ENCODE results near the gene S100A13. TPM values are rescaled to one million over a fixed set of nuclear protein-coding genes. Genes with fewer than 3 reads are reported as not detected.

Gene S100A13
- total and polyA plus RNA-seq, 2 donors (not counting 1 experiment from before 2014, with no cell fraction given) = 172 to 399 TPM

DNA sequence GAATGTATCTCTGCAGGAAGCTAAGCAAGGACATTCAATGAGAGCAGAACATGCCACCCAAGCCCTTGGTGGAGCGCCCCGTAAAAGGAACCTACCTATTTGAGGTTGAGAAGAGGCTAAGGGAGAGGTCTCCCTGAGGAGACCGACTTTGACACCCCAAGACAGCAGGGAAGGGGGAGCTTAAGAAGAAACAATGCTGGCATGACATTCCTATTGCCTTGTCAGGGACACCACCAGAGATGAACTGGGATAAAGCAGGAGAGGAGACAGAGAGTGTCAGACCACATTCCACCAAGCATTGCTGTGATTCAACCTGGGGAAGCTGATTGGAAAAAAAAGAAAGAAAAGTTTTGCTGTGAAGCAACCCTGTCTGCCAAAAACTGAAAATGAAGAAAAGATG lies 48.4 kb downstream of the S100A13 start:
- peaks cover 11% of the 10 kb centered on the region for H3K4me1 ChIP-seq (ENCODE audit: control insufficient read depth, extremely low read depth, insufficient read depth, low read length)
- H3K79me2 ChIP-seq (ENCODE audit: control insufficient read depth, insufficient read depth, low read length) = no peaks in the 10 kb centered on the region
- peak overlapping the region; percentile 4 for H2AFZ ChIP-seq (ENCODE audit: low read length)
- H3K9ac ChIP-seq (ENCODE audit: insufficient read depth, low read length) = no peak overlapping the region
- no peak for DNase-seq (ENCODE audit: low read depth in 2 of 2)
- H3K27me3 ChIP-seq (ENCODE audit: control insufficient read depth, insufficient read depth, low read length) = no peaks in the 10 kb centered on the region
- H3K36me3 ChIP-seq (ENCODE audit: control insufficient read depth, insufficient read depth, low read length) = no peaks in the 10 kb centered on the region
- no peak overlapping the region for H3K27ac ChIP-seq (ENCODE audit: insufficient read depth, low read length)
- TF ChIP-seq, protein P1, sequence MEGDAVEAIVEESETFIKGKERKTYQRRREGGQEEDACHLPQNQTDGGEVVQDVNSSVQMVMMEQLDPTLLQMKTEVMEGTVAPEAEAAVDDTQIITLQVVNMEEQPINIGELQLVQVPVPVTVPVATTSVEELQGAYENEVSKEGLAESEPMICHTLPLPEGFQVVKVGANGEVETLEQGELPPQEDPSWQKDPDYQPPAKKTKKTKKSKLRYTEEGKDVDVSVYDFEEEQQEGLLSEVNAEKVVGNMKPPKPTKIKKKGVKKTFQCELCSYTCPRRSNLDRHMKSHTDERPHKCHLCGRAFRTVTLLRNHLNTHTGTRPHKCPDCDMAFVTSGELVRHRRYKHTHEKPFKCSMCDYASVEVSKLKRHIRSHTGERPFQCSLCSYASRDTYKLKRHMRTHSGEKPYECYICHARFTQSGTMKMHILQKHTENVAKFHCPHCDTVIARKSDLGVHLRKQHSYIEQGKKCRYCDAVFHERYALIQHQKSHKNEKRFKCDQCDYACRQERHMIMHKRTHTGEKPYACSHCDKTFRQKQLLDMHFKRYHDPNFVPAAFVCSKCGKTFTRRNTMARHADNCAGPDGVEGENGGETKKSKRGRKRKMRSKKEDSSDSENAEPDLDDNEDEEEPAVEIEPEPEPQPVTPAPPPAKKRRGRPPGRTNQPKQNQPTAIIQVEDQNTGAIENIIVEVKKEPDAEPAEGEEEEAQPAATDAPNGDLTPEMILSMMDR (conservative IDR thresholded peaks at IDR 0.05 in 1 of 2, IDR thresholded peaks at IDR 0.05 in 1 of 2; ENCODE audit: low read depth in 1 of 2, low read length in 2 of 2) = no peak
- TF ChIP-seq EZH2 (IDR thresholded peaks at IDR 0.05; ENCODE audit: low read length, missing control alignments) = no peak
- H3K9me3 ChIP-seq (ENCODE audit: control insufficient read depth, insufficient read depth, low read depth, low read length) = no peaks in the 10 kb centered on the region
- no peak overlapping the region for H3K4me2 ChIP-seq (ENCODE audit: extremely low read depth, insufficient read depth, low read length)
- H4K20me1 ChIP-seq (ENCODE audit: control insufficient read depth, extremely low read depth, insufficient read depth, low read length) = no peaks in the 10 kb centered on the region
- no peak overlapping the region for H3K4me3 ChIP-seq (replicated peaks in 1 of 4; ENCODE audit: control extremely low read depth in 1 of 4, insufficient read depth in 1 of 4, low read depth in 3 of 4, low read length in 4 of 4)

DNA sequence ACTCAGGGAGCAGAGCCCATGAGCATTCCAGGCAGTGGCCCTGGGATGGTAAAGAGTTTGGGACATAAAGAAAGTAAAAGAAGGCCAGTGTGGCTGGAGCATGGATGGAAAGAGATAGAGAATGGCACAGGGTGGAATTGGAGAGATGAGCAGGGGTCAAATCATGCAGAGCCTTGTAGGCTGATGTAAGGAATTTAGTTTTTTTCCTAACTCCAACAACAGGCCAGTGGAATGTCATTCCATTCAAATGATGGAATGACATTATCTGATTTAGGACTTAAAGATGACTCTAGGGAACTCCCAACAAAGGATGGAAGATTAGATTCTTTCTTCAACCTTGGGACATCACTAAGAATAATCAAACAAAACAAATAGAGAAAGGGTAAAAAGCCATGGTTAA lies 48.8 kb downstream of the S100A13 start:
- DNase-seq (ENCODE audit: low read depth in 2 of 2) = peak in 1 of 2 donors; percentile 35
- H4K20me1 ChIP-seq (ENCODE audit: control insufficient read depth, extremely low read depth, insufficient read depth, low read length) = no peaks in the 10 kb centered on the region
- no peak overlapping the region for H3K27ac ChIP-seq (ENCODE audit: insufficient read depth, low read length)

DNA sequence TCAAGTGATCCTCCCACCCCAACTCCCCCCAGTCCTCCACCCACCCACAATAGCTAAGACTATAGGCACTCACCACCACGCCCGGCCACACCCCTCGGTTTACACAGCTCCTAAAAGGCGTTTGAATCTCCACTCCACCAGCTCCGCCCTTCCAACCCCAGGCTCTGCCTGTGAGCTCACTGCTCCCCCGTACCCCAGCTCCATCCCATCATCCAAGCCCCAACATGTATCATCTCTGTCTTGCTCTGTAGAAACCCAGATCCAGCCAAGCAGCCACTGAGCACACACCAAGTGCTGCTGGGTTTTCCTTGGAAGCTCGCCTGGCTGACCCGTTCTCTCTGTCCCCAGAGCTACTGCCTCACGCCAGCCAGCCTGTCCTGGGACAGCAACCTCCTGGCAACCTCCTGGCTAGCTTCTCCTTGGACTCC lies 49.7 kb downstream of the S100A13 start:
- no peak for DNase-seq (ENCODE audit: low read depth in 2 of 2)
- Histone ChIP-seq H3K79me2 (ENCODE audit: control insufficient read depth, insufficient read depth, low read length) (no peaks in the 10 kb centered on the region), H3K4me3 (replicated peaks in 1 of 4; ENCODE audit: control extremely low read depth in 1 of 4, insufficient read depth in 1 of 4, low read depth in 3 of 4, low read length in 4 of 4) (no peak overlapping the region), H3K27ac (ENCODE audit: insufficient read depth, low read length) (no peak overlapping the region), H3K9me3 (ENCODE audit: control insufficient read depth, insufficient read depth, low read depth, low read length) (no peaks in the 10 kb centered on the region), H3K36me3 (ENCODE audit: control insufficient read depth, insufficient read depth, low read length) (no peaks in the 10 kb centered on the region), H3K9ac (ENCODE audit: insufficient read depth, low read length) (no peak overlapping the region), H3K4me1 (ENCODE audit: control insufficient read depth, extremely low read depth, insufficient read depth, low read length) (peaks cover 16% of the 10 kb centered on the region), H3K27me3 (ENCODE audit: control insufficient read depth, insufficient read depth, low read length) (no peaks in the 10 kb centered on the region), H4K20me1 (ENCODE audit: control insufficient read depth, extremely low read depth, insufficient read depth, low read length) (no peaks in the 10 kb centered on the region), H3K4me2 (ENCODE audit: extremely low read depth, insufficient read depth, low read length) (no peak overlapping the region), H2AFZ (ENCODE audit: low read length) (peak overlapping the region; percentile 51)
- no peak for TF ChIP-seq EZH2 (IDR thresholded peaks at IDR 0.05; ENCODE audit: low read length, missing control alignments)
- TF ChIP-seq, protein P1 (conservative IDR thresholded peaks at IDR 0.05 in 1 of 2, IDR thresholded peaks at IDR 0.05 in 1 of 2; ENCODE audit: low read depth in 1 of 2, low read length in 2 of 2) = no peak

More for the DNA sequence above, 48.8 kb downstream of the S100A13 start:
- H3K27me3 ChIP-seq (ENCODE audit: control insufficient read depth, insufficient read depth, low read length) = no peaks in the 10 kb centered on the region
- no peak overlapping the region for H3K4me2 ChIP-seq (ENCODE audit: extremely low read depth, insufficient read depth, low read length)
- no peak overlapping the region for H3K4me3 ChIP-seq (replicated peaks in 1 of 4; ENCODE audit: control extremely low read depth in 1 of 4, insufficient read depth in 1 of 4, low read depth in 3 of 4, low read length in 4 of 4)
- H3K79me2 ChIP-seq (ENCODE audit: control insufficient read depth, insufficient read depth, low read length) = no peaks in the 10 kb centered on the region
- no peaks in the 10 kb centered on the region for H3K36me3 ChIP-seq (ENCODE audit: control insufficient read depth, insufficient read depth, low read length)
- no peaks in the 10 kb centered on the region for H3K9me3 ChIP-seq (ENCODE audit: control insufficient read depth, insufficient read depth, low read depth, low read length)
- no peak for TF ChIP-seq EZH2 (IDR thresholded peaks at IDR 0.05; ENCODE audit: low read length, missing control alignments)
- TF ChIP-seq, protein P1 (conservative IDR thresholded peaks at IDR 0.05 in 1 of 2, IDR thresholded peaks at IDR 0.05 in 1 of 2; ENCODE audit: low read depth in 1 of 2, low read length in 2 of 2) = no peak
- H3K4me1 ChIP-seq (ENCODE audit: control insufficient read depth, extremely low read depth, insufficient read depth, low read length) = peaks cover 11% of the 10 kb centered on the region
- no peak overlapping the region for H2AFZ ChIP-seq (ENCODE audit: low read length)
- H3K9ac ChIP-seq (ENCODE audit: insufficient read depth, low read length) = no peak overlapping the region

All from fibroblast of lung (primary cell).